VCaP (cell line): Measurements from ENCODE around the gene CPEB2.

Experiments used
- H3K27ac ChIP-seq: fragments of 450-650 bp; 2 replicates; pipeline ENCODE4 v1.5.1; 2017
- CTCF ChIP-seq: fragments of 450-650 bp; conservative IDR thresholded peaks from 2 replicates; pipeline ENCODE4 v1.5.1; 2017; ENCODE audit warnings: mild to moderate bottlenecking, moderate library complexity

Gene CPEB2

DNA sequence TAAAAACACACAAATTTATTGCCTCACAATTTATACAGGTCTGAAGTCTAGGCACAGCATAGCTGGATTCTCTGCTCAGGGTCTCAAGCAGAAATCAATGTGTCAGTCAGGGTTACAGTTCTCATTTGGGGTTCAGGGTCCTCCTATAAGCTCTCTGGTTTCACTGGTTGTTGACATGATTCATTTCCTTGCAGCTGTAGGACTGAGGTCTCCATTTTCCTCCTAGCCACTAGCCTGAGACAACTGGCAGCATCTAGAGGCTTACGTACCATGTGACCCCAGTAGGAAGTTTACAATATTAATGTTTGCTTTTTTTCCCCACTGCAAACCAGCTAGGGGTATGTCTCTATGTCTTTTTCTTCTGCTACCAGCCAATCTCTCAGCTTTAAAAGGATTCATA is 102.5 kb downstream of the CPEB2 start:
- TF ChIP-seq CTCF = no peak
- no peak overlapping the region for H3K27ac ChIP-seq

DNA sequence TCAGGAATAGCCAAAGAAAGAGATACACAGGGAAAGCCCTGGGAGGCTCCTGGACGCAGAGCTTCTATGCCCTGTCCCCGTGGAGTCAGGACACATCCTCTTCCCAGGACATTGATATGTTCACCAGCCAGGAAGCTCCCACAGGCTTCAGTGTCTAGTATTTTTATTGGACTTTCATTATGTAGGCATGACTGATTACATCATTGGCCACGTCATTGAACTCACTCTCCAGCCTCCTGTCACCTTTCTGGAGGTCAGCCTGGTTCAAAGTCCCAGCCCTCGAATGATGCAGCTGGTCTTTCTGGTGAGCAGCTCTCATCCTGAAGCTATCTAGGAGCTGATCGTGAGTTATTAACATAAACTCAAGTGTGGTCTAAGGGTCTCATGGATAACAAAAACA is 104.1 kb downstream of the CPEB2 start:
- H3K27ac ChIP-seq = no peak overlapping the region
- no peak for TF ChIP-seq CTCF

- H3K27ac ChIP-seq = no peak overlapping the region
- TF ChIP-seq CTCF = no peak
Measured at GRCh38 chr4:15109600-15109999, 107.3 kb downstream of the CPEB2 start.

- TF ChIP-seq CTCF = no peak
Measured at GRCh38 chr4:15110120-15110571, 107.9 kb downstream of the CPEB2 start.

GRCh38 chr4:15116509-15117079 is 114.3 kb downstream of the CPEB2 start:
- no peak overlapping the region for H3K27ac ChIP-seq
- no peak for TF ChIP-seq CTCF

More at GRCh38 chr4:15110120-15110571, 107.9 kb downstream of the CPEB2 start:
- no peak overlapping the region for H3K27ac ChIP-seq

DNA sequence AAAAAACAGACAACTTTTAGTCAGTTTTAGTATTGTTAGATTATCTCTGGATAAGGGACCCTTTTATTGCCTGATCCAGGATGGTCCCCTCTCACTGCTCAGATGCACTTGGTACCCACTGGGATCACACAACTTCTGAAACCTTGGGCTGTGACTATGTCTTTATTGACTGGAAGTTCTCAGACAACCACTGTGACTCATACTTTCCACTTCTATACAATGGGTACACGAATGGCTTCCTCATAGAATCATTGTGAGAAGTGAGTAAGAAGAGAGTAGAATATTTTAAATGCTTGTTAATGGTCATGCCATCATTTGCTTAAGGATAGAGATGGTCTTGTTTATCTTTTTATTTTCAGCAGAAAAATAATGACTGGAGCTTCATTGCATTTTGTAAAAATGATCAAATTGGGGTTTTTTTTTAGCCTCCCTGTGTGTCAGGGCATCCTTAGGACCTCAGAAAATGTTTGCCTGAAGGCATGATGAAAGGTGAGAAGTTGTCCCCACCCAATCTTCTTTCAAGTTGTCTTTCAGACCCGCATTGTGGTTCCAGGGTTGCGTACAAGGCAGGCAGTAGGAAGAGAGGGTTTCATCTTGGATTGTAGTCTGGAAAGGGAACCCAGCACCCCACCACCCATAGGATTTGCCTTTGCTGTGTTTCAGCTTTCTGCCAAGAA is 115.1 kb downstream of the CPEB2 start:
- no peak for TF ChIP-seq CTCF
- no peak overlapping the region for H3K27ac ChIP-seq

- TF ChIP-seq CTCF = no peak
- peak overlapping the region; percentile 1; the same call in 1 of the 2 replicates for H3K27ac ChIP-seq
Measured at GRCh38 chr4:15118292-15118691, 116.0 kb downstream of the CPEB2 start.
